Naive B cell (primary cell): Measurements from ENCODE around the gene NHEJ1. TPM values are rescaled to one million over a fixed set of nuclear protein-coding genes. Genes with fewer than 3 reads are reported as not detected.
A peak's percentile ranks its signal among the peaks of the same experiment; 100 is the strongest.

Source experiments
- ATAC-seq, 2 donors: fragments of 150-1000 bp; cut with Tn5 transposase; 2 replicates each; pipeline ENCODE4 v1.10.0; 2021; ENCODE audit warnings: low read depth in 2 of 2, mild to moderate bottlenecking in 2 of 2, moderate library complexity in 2 of 2
- DNase-seq: peaks from one replicate; pipeline ENCODE4 v3.0.0; 2022
- H3K27ac Mint-ChIP-seq, 6 donors: one replicate each; pipeline ENCODE4 v1.8.0; 2020 to 2022; ENCODE audit warnings: mild to moderate bottlenecking in 6 of 6, mixed read lengths in 6 of 6, moderate library complexity in 5 of 6, inconsistent platforms in 2 of 6
- H3K27me3 Mint-ChIP-seq, 3 donors: one replicate each; pipeline ENCODE4 v1.8.0; 2021 to 2022; ENCODE audit warnings: mixed read lengths in 3 of 3, mild to moderate bottlenecking in 1 of 3
- H3K36me3 Mint-ChIP-seq, 2 donors: one replicate each; pipeline ENCODE4 v1.8.0; 2020 to 2022; ENCODE audit warnings: mixed read lengths in 2 of 2, inconsistent platforms in 1 of 2, mild to moderate bottlenecking in 1 of 2
- H3K4me1 Mint-ChIP-seq, 3 donors: one replicate each; pipeline ENCODE4 v1.8.0; 2020 to 2022; ENCODE audit warnings: mixed read lengths in 3 of 3, inconsistent platforms in 1 of 3, mild to moderate bottlenecking in 1 of 3, moderate library complexity in 1 of 3
- H3K4me3 Mint-ChIP-seq, 8 donors: one replicate each; pipeline ENCODE4 v1.8.0; 2020 to 2022; ENCODE audit warnings: mild to moderate bottlenecking in 8 of 8, mixed read lengths in 8 of 8, moderate library complexity in 8 of 8, inconsistent platforms in 2 of 8
- H3K9me3 Mint-ChIP-seq, 7 donors: one replicate each; pipeline ENCODE4 v1.8.0; 2020 to 2022; ENCODE audit warnings: mixed read lengths in 7 of 7, mild to moderate bottlenecking in 5 of 7, inconsistent platforms in 2 of 7, moderate library complexity in 1 of 7
- polyA plus RNA-seq, 6 donors: library from polyadenylated mRNA; unstranded; fragments of 300-500 nt; fragmentation: Illumina TruSeq; gene quantifications; one replicate each; pipeline ENCODE4 v1.2.3, GENCODE V29; 2021; ENCODE audit warnings: low read depth in 6 of 6

NHEJ1 gene
- polyA plus RNA-seq, 6 donors from 2014 or later: 24.8 to 31.5 (median 27.7) TPM

GRCh38 chr2:219120082-219120481, 40.5 kb downstream of the NHEJ1 start:
- ATAC-seq (no peak), DNase-seq (no peak)
- H3K36me3 Mint-ChIP-seq: no peaks in the 10 kb centered on the region
- H3K4me3 Mint-ChIP-seq: no peak overlapping the region
- no peaks in the 10 kb centered on the region for H3K27me3 Mint-ChIP-seq
- H3K4me1 Mint-ChIP-seq: peaks cover 5 to 36% (median 18%) of the 10 kb centered on the region in 3 donors
- no peaks in the 10 kb centered on the region for H3K9me3 Mint-ChIP-seq
- H3K27ac Mint-ChIP-seq: no peak overlapping the region

GRCh38 chr2:219119422-219120043, 41.1 kb downstream of the NHEJ1 start:
- Mint-ChIP-seq H3K9me3 (no peaks in the 10 kb centered on the region), H3K4me3 (no peak overlapping the region), H3K4me1 (peaks cover 5 to 37% (median 17%) of the 10 kb centered on the region in 3 donors), H3K36me3 (no peaks in the 10 kb centered on the region), H3K27ac (peak overlapping the region in 2 of 6 donors; percentile 56 to 74), H3K27me3 (no peaks in the 10 kb centered on the region)
- ATAC-seq: peak; percentile 44 to 49
- DNase-seq: peak; percentile 21

- no peak overlapping the region for H3K4me3 Mint-ChIP-seq
- H3K4me1 Mint-ChIP-seq: peaks cover 5 to 34% (median 19%) of the 10 kb centered on the region in 3 donors
- no peak for DNase-seq
- ATAC-seq: no peak
- no peaks in the 10 kb centered on the region for H3K36me3 Mint-ChIP-seq
- H3K9me3 Mint-ChIP-seq: no peaks in the 10 kb centered on the region
- no peak overlapping the region for H3K27ac Mint-ChIP-seq
- H3K27me3 Mint-ChIP-seq: no peaks in the 10 kb centered on the region
Observed at GRCh38 chr2:219118504-219118903, 42.1 kb downstream of the NHEJ1 start.

- Mint-ChIP-seq H3K9me3 (no peaks in the 10 kb centered on the region), H3K27me3 (no peaks in the 10 kb centered on the region), H3K27ac (peak overlapping the region in 3 of 6 donors; percentile 82 to 89 (median 88)), H3K4me3 (no peak overlapping the region), H3K4me1 (peaks cover 5 to 27% (median 19%) of the 10 kb centered on the region in 3 donors), H3K36me3 (no peaks in the 10 kb centered on the region)
- DNase-seq (no peak), ATAC-seq (no peak)
Observed at GRCh38 chr2:219116776-219117646, 43.6 kb downstream of the NHEJ1 start.

- Mint-ChIP-seq H3K36me3 (no peaks in the 10 kb centered on the region), H3K4me1 (peaks cover 0 to 16% (median 11%) of the 10 kb centered on the region in 3 donors), H3K9me3 (no peaks in the 10 kb centered on the region), H3K4me3 (no peak overlapping the region), H3K27ac (no peak overlapping the region), H3K27me3 (no peaks in the 10 kb centered on the region)
- no peak for DNase-seq
- no peak for ATAC-seq
Observed at GRCh38 chr2:219112651-219113338, 47.8 kb downstream of the NHEJ1 start.

- Mint-ChIP-seq H3K27ac (no peak overlapping the region), H3K36me3 (peaks cover 0 to 1% of the 10 kb centered on the region in 2 donors), H3K9me3 (no peaks in the 10 kb centered on the region), H3K4me1 (peaks cover 0 to 16% (median 10%) of the 10 kb centered on the region in 3 donors), H3K4me3 (no peak overlapping the region), H3K27me3 (no peaks in the 10 kb centered on the region)
- ATAC-seq (no peak), DNase-seq (no peak)
Observed at GRCh38 chr2:219112062-219112406, 48.6 kb downstream of the NHEJ1 start.

GRCh38 chr2:219111375-219112061, 49.1 kb downstream of the NHEJ1 start:
- DNase-seq: no peak
- peaks cover 0 to 5% of the 10 kb centered on the region in 2 donors for H3K36me3 Mint-ChIP-seq
- no peaks in the 10 kb centered on the region for H3K9me3 Mint-ChIP-seq
- peaks cover 0 to 16% (median 8%) of the 10 kb centered on the region in 3 donors for H3K4me1 Mint-ChIP-seq
- H3K27ac Mint-ChIP-seq: peak overlapping the region in 1 of 6 donors; percentile 25
- no peak overlapping the region for H3K4me3 Mint-ChIP-seq
- no peaks in the 10 kb centered on the region for H3K27me3 Mint-ChIP-seq
- no peak for ATAC-seq

GRCh38 chr2:219109471-219109870, 51.1 kb downstream of the NHEJ1 start:
- peaks cover 0 to 8% (median 5%) of the 10 kb centered on the region in 3 donors for H3K4me1 Mint-ChIP-seq
- DNase-seq (no peak), ATAC-seq (no peak)
- no peaks in the 10 kb centered on the region for H3K27me3 Mint-ChIP-seq
- H3K4me3 Mint-ChIP-seq: no peak overlapping the region
- H3K36me3 Mint-ChIP-seq: peaks cover 0 to 5% of the 10 kb centered on the region in 2 donors
- H3K27ac Mint-ChIP-seq: no peak overlapping the region
- no peaks in the 10 kb centered on the region for H3K9me3 Mint-ChIP-seq

GRCh38 chr2:219107758-219108157, 52.9 kb downstream of the NHEJ1 start:
- H3K27ac Mint-ChIP-seq: peak overlapping the region in 1 of 6 donors; percentile 31
- H3K4me3 Mint-ChIP-seq: no peak overlapping the region
- H3K36me3 Mint-ChIP-seq: peaks cover 0 to 5% of the 10 kb centered on the region in 2 donors
- ATAC-seq (no peak), DNase-seq (no peak)
- peaks cover 0 to 9% (median 5%) of the 10 kb centered on the region in 3 donors for H3K4me1 Mint-ChIP-seq
- H3K27me3 Mint-ChIP-seq: no peaks in the 10 kb centered on the region
- no peaks in the 10 kb centered on the region for H3K9me3 Mint-ChIP-seq

- DNase-seq (no peak), ATAC-seq (no peak)
- Mint-ChIP-seq H3K36me3 (peaks cover 0 to 5% of the 10 kb centered on the region in 2 donors), H3K27me3 (no peaks in the 10 kb centered on the region), H3K4me1 (peaks cover 0 to 9% (median 0%) of the 10 kb centered on the region in 3 donors), H3K9me3 (no peaks in the 10 kb centered on the region), H3K4me3 (no peak overlapping the region), H3K27ac (no peak overlapping the region)
Observed at GRCh38 chr2:219106251-219106650, 54.4 kb downstream of the NHEJ1 start.

GRCh38 chr2:219104107-219105035, 56.2 kb downstream of the NHEJ1 start:
- Mint-ChIP-seq H3K4me3 (no peak overlapping the region), H3K27me3 (no peaks in the 10 kb centered on the region), H3K27ac (peak overlapping the region in 1 of 6 donors; percentile 11), H3K36me3 (peaks cover 0 to 5% of the 10 kb centered on the region in 2 donors), H3K4me1 (peaks cover 0 to 9% (median 0%) of the 10 kb centered on the region in 3 donors), H3K9me3 (no peaks in the 10 kb centered on the region)
- peak; percentile 30 to 56 for ATAC-seq
- peak; percentile 2 for DNase-seq

GRCh38 chr2:219099329-219099728, 61.3 kb downstream of the NHEJ1 start:
- H3K9me3 Mint-ChIP-seq: no peaks in the 10 kb centered on the region
- H3K27me3 Mint-ChIP-seq: no peaks in the 10 kb centered on the region
- DNase-seq (no peak), ATAC-seq (no peak)
- H3K4me1 Mint-ChIP-seq: peaks cover 0 to 4% (median 0%) of the 10 kb centered on the region in 3 donors
- peaks cover 0 to under 1% of the 10 kb centered on the region in 2 donors for H3K36me3 Mint-ChIP-seq
- no peak overlapping the region for H3K27ac Mint-ChIP-seq
- H3K4me3 Mint-ChIP-seq: no peak overlapping the region
